GM12891 (cell line): ENCODE measurements around the gene ARID4B.

Experiments
- POLR2A ChIP-seq: IDR thresholded peaks from 2 replicates; pipeline ENCODE4 v1.6.1; 2011; ENCODE audit warnings: low read depth, low read length, control low read depth
- POLR2AphosphoS5 ChIP-seq: IDR thresholded peaks from 2 replicates; pipeline ENCODE4 v1.6.1; 2011; ENCODE audit warnings: low read depth, low read length, control low read depth

- no peak for TF ChIP-seq POLR2A
- no peak for TF ChIP-seq POLR2AphosphoS5
Observed at GRCh38 chr1:235236128-235236527, 91.9 kb downstream of the ARID4B start.
